Coronary artery (tissue), 2 donors: ENCODE measurements around the gene VEZT.
"Not testable (repeated sequence)": the region's sequence is repeated elsewhere in the genome, so short reads cannot be mapped to it uniquely, and the experiment has no call there.

Experiments used
- DNase-seq: peaks from one replicate; pipeline ENCODE4 v3.0.0-alpha.2; 2017; ENCODE audit warnings: low spot score
- H3K27ac ChIP-seq, 2 donors: fragments of 200-600 bp; sonication (generic); one replicate each; pipeline ENCODE4 v1.5.1; 2016 to 2019
- H3K4me3 ChIP-seq: fragments of 200-600 bp; sonication (generic); 2 replicates; pipeline ENCODE4 v1.5.1; 2016; ENCODE audit warnings: mild to moderate bottlenecking, moderate library complexity
- CTCF ChIP-seq: fragments of 200-600 bp; sonication (generic); IDR thresholded peaks from one replicate; pipeline ENCODE4 v1.5.1; 2019; ENCODE audit warnings: antibody characterized with exemption

Gene VEZT

GRCh38 chr12:95316798-95317197 is 99.2 kb downstream of the VEZT start:
- Histone ChIP-seq H3K27ac (no peak overlapping the region), H3K4me3 (no peak overlapping the region)
- DNase-seq, result no peak
- TF ChIP-seq CTCF, result no peak

- DNase-seq, result no peak
- Histone ChIP-seq H3K27ac (no peak overlapping the region), H3K4me3 (no peak overlapping the region)
- TF ChIP-seq CTCF, result no peak
These were observed 100.5 kb downstream of the VEZT start for GRCh38 chr12:95318071-95318545.

GRCh38 chr12:95319694-95320331 is 102.2 kb downstream of the VEZT start:
- DNase-seq, result no peak
- no peak for TF ChIP-seq CTCF

GRCh38 chr12:95321516-95322246 is 104.1 kb downstream of the VEZT start:
- TF ChIP-seq CTCF, result no peak
- DNase-seq, result no peak
- no peak overlapping the region for H3K27ac ChIP-seq
- H3K4me3 ChIP-seq, result no peak overlapping the region

More at GRCh38 chr12:95319694-95320331, 102.2 kb downstream of the VEZT start:
- Histone ChIP-seq H3K27ac (no peak overlapping the region), H3K4me3 (no peak overlapping the region)

GRCh38 chr12:95322326-95322725 is 104.7 kb downstream of the VEZT start:
- DNase-seq, result no peak
- H3K27ac ChIP-seq, result no peak overlapping the region
- no peak for TF ChIP-seq CTCF

GRCh38 chr12:95323212-95323611 is 105.6 kb downstream of the VEZT start:
- Histone ChIP-seq H3K4me3 (no peak overlapping the region), H3K27ac (no peak overlapping the region)
- no peak for TF ChIP-seq CTCF
- DNase-seq, result no peak

More at GRCh38 chr12:95322326-95322725, 104.7 kb downstream of the VEZT start:
- H3K4me3 ChIP-seq, result no peak overlapping the region

- not testable (repeated sequence) for H3K4me3 ChIP-seq, DNase-seq, H3K27ac ChIP-seq
These were observed 106.6 kb downstream of the VEZT start for GRCh38 chr12:95324246-95324645.
